Esophagus muscularis mucosa (tissue), 4 donors: ENCODE data around the gene ITGA2B.
"Not testable (repeated sequence)": the region's sequence is repeated elsewhere in the genome, so short reads cannot be mapped to it uniquely, and the experiment has no call there.

Experiments used
- CTCF ChIP-seq, 3 experiments: fragments of 200-600 bp in 2 of 3; fragments of 450-650 bp in 1 of 3; sonication (generic) in 2 of 3; IDR thresholded peaks; one replicate each; pipeline ENCODE4 v1.5.1; 2017 to 2019; ENCODE audit warnings: antibody characterized with exemption in 3 of 3, mild to moderate bottlenecking in 2 of 3, moderate library complexity in 1 of 3
- EP300 ChIP-seq: sonication (generic); formaldehyde crosslinking; IDR thresholded peaks from one replicate; pipeline ENCODE4 v1.6.1; 2017; ENCODE audit warnings: antibody characterized with exemption
- POLR2A ChIP-seq: fragments of 450-650 bp; IDR thresholded peaks from one replicate; pipeline ENCODE4 v1.6.1; 2017; ENCODE audit warnings: antibody characterized with exemption, moderate library complexity, mild to moderate bottlenecking, low read depth
- POLR2AphosphoS5 ChIP-seq, 2 donors: sonication (generic); formaldehyde crosslinking; IDR thresholded peaks; one replicate each; pipeline ENCODE4 v1.6.1; 2017; ENCODE audit warnings: antibody characterized with exemption in 2 of 2

GRCh38 chr17:44368391-44369243 is 20.8 kb downstream of the ITGA2B start:
- TF ChIP-seq CTCF (IDR thresholded peaks at IDR 0.05); POLR2AphosphoS5 (IDR thresholded peaks at IDR 0.05); POLR2A; EP300: not testable (repeated sequence)
